ENCODE data around the gene SHANK2.

The SHANK2 gene

DNA sequence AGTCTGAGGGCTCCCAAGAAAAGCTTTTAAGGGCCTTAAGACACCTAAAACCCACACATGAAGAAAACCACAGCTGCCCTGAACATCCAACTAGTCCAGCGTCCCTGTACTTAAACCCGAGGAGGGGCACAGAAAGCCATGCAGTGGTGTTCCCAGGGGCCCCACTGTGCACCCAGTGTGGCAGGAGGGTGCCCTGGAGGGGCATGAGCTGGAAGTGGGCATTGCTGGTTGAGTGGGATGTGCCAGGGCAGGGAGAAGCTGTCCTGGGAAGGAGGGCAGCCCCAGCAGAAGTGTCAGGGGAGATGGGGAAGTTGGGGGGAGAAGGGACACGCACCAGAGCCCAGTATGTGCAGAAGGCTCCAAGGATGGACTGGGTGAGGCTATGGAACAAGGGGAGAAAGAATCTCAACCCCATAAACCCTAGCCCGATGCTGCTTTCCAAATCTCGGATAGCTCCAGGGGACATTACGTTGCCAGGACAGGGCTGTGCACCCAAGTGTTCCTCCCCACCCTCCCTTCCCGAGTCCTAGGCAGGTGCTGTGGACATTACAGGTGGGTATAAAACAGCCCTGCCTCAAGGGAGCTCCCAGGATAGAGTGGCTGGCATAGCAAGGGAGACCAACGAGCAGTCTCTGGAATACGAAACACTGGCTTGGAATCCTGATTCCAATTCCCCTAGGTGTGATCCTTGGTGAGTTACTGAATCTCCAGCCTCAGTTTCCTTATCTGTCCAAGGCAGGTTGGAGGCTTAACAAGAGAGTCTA is 44.2 kb downstream of the SHANK2 start:
- Histone ChIP-seq H3K9me3 (no peaks in the 10 kb centered on the region), H3K27me3 (peaks cover 0 to 23% of the 10 kb centered on the region in 2 donors), H3K27ac (no peak overlapping the region), H3K4me1 (peaks cover 0 to 3% (median 0%) of the 10 kb centered on the region in 4 donors), H3K4me3 (no peak overlapping the region), H3K36me3 (no peaks in the 10 kb centered on the region)
- TF ChIP-seq, protein P1, sequence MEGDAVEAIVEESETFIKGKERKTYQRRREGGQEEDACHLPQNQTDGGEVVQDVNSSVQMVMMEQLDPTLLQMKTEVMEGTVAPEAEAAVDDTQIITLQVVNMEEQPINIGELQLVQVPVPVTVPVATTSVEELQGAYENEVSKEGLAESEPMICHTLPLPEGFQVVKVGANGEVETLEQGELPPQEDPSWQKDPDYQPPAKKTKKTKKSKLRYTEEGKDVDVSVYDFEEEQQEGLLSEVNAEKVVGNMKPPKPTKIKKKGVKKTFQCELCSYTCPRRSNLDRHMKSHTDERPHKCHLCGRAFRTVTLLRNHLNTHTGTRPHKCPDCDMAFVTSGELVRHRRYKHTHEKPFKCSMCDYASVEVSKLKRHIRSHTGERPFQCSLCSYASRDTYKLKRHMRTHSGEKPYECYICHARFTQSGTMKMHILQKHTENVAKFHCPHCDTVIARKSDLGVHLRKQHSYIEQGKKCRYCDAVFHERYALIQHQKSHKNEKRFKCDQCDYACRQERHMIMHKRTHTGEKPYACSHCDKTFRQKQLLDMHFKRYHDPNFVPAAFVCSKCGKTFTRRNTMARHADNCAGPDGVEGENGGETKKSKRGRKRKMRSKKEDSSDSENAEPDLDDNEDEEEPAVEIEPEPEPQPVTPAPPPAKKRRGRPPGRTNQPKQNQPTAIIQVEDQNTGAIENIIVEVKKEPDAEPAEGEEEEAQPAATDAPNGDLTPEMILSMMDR (IDR thresholded peaks at IDR 0.05): no peak
- peak in 1 of 2 donors; percentile 3 for DNase-seq
- intact Hi-C loops (cut with DNase I; ENCODE audit: low total_unique reads): no loop called here

DNA sequence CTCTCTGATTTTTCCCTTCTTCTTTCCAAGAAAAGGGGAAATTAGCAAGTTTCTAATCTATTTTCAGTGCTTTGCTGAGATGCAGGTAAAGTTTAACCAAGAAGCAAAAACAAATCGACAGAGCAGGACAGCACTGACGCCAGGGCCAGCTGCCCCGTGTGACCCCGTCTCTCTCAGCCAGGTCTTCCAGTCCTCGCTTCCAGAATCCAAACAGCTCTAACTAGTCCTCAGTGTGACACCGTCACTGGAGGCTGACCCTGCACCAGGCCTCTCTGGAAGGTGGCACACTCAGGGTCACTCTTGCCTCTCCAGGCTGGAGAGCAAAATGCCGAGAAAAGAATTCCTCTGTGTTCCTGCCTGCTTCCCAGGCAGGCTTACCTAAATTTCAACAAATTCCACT is 44.8 kb downstream of the SHANK2 start:
- H3K27me3 ChIP-seq: peaks cover 0 to 25% of the 10 kb centered on the region in 2 donors
- H3K4me1 ChIP-seq: no peaks in the 10 kb centered on the region
- H3K36me3 ChIP-seq: no peaks in the 10 kb centered on the region
- DNase-seq: no peak
- TF ChIP-seq, protein P1 (IDR thresholded peaks at IDR 0.05): no peak
- intact Hi-C loops (cut with DNase I; ENCODE audit: low total_unique reads): no loop called here
- no peaks in the 10 kb centered on the region for H3K9me3 ChIP-seq
- no peak overlapping the region for H3K27ac ChIP-seq
- no peak overlapping the region for H3K4me3 ChIP-seq

DNA sequence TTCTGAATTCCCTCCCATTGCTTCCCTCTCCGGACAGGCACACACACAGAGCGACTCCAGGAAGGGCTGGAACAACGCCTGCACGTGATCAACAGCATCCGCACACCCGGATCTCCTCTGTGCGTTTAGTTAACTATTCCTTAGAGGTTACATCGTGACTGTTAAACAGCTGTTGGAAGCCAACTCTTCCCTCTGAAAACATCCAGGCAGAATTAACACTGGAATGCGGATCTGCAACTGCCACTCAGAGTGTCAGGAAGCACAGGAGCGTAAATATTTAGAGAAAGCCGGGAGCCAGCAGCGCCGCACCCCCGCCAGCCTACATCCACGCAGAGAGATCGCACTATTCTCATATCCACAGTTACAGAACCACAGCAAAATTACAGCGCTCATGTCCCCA is 46.2 kb downstream of the SHANK2 start:
- TF ChIP-seq, protein P1 (IDR thresholded peaks at IDR 0.05): no peak
- no peak overlapping the region for H3K4me3 ChIP-seq
- peaks cover 0 to 34% of the 10 kb centered on the region in 2 donors for H3K27me3 ChIP-seq
- H3K4me1 ChIP-seq: no peaks in the 10 kb centered on the region
- no peaks in the 10 kb centered on the region for H3K9me3 ChIP-seq
- no peaks in the 10 kb centered on the region for H3K36me3 ChIP-seq
- H3K27ac ChIP-seq: no peak overlapping the region
- intact Hi-C loops (cut with DNase I; ENCODE audit: low total_unique reads): no loop called here
- DNase-seq: no peak

DNA sequence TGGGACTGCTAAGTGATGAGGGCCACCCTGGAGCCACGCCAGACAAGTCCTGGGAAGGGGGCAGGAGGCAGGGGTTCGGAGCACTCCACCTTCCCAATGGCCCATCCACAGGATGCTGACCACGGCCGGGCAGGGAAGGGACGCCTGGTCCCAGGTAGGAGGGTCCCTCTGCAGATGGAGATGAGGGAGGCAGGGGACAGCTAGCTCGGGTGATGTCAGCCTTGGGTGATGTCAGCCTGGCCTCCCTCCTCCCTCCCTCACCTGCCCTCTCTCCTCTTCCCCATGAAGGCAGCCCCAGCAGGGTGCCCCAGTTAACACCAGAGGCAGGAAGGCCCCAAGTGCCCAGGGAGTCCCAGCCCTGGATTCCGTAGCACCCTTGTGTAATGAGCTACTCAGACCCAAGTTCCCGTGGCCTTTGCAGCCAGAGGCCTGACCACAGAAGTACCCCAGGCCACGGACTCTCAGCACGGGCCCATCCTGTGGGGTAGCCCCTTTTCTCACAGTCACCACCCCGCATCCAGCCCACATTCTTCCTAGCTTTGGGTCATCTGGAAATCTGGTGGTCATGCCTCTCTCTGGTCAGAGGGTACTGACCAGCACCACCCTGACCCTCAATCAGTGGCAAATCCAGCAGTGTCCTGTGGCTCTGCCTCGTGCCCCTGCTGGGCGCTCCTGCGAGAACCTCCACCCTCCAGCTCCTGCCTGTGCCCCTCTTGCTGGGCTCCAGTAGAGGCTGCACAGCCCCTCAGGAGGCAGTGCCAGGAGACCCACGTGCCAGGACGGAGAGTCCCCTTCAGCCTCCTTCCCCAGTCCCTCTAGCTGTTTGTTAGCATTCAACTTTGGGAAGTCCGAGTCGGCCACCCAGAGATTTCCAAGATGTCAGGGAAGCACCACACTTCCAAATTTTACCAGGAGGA is 47.4 kb downstream of the SHANK2 start:
- Histone ChIP-seq H3K4me3 (no peak overlapping the region), H3K27me3 (peaks cover 0 to 31% of the 10 kb centered on the region in 2 donors), H3K4me1 (no peaks in the 10 kb centered on the region), H3K36me3 (no peaks in the 10 kb centered on the region), H3K27ac (no peak overlapping the region), H3K9me3 (no peaks in the 10 kb centered on the region)
- TF ChIP-seq, protein P1 (IDR thresholded peaks at IDR 0.05): no peak
- no peak for DNase-seq
- intact Hi-C loops (cut with DNase I; ENCODE audit: low total_unique reads): no loop called here

DNA sequence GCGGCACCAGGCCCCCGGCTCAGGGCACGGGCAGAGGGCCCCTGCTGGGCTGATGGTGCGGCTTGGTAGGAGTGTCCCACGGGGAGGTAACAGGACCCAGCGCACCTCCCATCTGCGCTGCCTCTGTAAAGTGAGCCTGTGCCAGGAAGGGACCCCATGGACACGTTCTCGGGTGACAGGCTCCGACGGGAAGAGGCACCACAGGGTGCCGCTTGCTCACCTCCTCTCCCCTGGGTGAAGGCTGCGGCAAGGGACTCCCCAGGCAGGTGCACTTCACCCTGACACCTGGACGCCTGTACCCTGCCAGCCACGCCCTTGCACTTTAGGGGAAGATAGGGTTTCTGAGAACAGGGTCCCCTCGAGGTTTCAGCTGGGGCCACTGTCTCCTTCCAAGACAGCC is 48.1 kb downstream of the SHANK2 start:
- Histone ChIP-seq H3K9me3 (no peaks in the 10 kb centered on the region), H3K27me3 (peaks cover 0 to 27% of the 10 kb centered on the region in 2 donors), H3K27ac (no peak overlapping the region), H3K4me1 (no peaks in the 10 kb centered on the region), H3K36me3 (no peaks in the 10 kb centered on the region), H3K4me3 (no peak overlapping the region)
- TF ChIP-seq, protein P1 (IDR thresholded peaks at IDR 0.05): no peak
- intact Hi-C loops (cut with DNase I; ENCODE audit: low total_unique reads): no loop called here
- DNase-seq: no peak

All from tibial artery (tissue), 4 donors.